Measurements from ENCODE around the gene SP3.

The SP3 gene

DNA sequence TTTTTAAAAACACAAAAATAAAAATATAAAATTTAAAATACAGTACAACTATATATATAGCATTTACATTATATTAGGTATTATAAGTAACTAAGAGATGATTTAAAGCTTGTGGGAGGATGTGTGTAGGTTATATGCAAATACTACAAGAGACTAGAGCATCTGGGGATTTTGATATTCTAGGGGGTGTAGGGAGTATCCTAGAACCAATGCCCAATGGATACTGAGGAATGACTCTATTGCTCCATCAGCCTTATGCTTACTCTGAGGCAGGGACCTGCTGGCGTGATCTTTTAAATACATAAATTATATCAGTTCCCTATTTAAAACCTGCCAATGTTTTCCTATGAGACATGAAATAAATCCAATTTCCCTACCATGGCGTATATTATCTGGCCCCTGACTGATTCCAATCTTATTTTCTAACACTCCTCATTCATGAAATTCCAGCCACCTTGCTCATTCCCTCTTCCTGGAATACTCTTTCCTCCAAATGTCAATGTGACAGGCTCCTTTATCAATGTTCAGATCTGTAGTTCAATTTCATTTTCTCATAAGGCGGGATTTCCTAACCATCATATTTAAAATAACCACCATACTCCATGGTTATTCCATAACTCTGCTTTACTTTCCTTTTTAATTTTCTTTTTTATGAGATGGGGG, 22.2 kb downstream of the SP3 start:
- DNase-seq (ENCODE audit: low spot score), result no peak

DNA sequence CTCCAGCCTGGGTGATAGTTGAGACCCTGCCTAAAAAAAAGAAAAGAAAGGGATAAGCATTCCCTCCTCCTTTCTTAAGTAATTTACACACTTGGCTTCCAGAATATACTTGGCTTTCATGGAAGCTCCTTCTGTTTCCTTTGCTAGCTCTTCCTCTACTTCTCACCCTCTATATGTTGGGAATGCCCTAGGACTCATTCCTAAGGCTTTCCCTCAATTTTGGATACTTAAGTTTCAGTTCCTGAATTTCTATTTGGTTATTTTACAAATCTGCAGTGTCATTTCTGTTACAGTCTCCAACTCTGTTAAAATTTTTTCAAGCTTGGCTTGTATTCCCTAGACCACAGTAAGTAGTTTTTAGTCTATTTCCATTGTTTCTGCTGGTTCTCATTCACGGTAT, 23.6 kb downstream of the SP3 start:
- DNase-seq (ENCODE audit: low spot score), result no peak

- no peak for DNase-seq (ENCODE audit: low spot score)
These were observed 24.8 kb downstream of the SP3 start for GRCh38 chr2:173940208-173941020.

DNA sequence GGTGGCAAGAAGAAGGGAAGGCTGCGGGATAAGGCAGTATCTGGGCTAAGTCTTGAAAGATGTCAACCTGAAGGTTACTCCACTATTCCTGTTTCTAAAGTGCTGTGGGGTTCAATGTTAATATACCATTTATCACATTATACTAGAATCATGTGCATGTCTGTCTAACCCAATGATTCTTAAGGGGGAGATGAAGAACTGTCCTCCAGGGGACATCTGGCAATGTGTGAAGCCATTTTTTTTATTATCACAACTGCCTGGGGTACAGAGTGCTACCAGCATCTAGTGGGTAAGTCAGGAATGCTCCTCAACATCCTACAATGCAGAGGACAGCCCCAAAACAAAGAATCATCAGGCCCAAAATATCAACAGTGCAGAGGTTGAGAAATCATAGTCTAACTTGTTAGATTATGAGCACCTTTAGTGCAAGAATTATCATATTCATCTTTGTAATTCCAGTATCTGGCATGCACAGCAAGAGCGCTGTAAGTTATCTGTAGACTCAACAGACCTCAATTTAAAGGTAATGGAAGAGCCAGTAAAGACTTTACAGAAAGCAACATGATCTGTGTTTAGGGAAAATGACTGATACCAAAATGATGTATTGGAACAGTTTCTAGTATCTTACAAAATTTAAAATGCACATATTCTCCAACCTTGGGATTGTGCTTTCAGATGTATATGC, 26.3 kb downstream of the SP3 start:
- DNase-seq (ENCODE audit: low spot score), result no peak

GRCh38 chr2:173935305-173935704, 29.9 kb downstream of the SP3 start:
- no peak for DNase-seq (ENCODE audit: low spot score)

DNA sequence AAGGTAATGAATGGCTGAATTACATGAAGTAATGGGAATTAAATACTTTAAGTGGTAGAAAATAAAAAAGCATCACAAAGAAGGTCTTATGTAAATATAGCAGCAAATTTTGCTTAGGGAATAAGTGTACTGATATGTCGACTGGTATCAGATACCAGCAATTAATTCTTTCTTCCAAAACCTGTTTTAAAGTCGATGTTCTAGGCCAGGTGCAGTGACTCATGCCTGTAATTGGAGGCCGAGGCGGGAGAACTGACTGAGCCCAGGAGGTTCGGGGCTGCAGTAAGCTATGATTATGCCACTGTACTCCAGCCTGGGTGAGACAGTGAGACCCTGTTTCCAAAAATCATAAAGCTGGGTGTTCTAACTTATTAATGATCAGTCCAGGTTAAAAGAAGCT, 30.3 kb downstream of the SP3 start:
- no peak for DNase-seq (ENCODE audit: low spot score)

GRCh38 chr2:173931751-173932150, 33.4 kb downstream of the SP3 start:
- DNase-seq (ENCODE audit: low spot score), result no peak

DNA sequence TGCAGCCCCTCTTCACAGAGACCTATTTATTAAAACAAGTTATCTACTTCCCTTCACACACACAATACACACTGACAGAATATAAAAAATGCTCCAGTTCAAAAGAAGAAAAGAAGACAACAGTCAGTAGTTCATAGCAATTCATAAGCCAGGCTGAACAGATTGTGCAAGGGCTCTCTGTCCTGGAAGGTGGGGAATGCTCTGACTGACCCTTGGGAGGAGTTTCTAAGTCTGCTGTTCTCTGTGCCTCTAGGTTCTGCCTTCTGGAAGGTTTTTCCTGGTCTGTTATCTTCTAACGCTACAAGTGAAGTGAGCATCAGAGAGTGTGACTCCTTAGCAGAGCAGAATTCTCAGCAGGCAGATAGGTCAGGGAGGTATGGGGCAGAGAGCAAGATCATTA, 35.7 kb downstream of the SP3 start:
- DNase-seq (ENCODE audit: low spot score), result no peak

- DNase-seq (ENCODE audit: low spot score), result no peak
These were observed 38.3 kb downstream of the SP3 start for GRCh38 chr2:173926875-173927274.

- no peak for DNase-seq (ENCODE audit: low spot score)
These were observed 40.9 kb downstream of the SP3 start for GRCh38 chr2:173924285-173924684.

DNA sequence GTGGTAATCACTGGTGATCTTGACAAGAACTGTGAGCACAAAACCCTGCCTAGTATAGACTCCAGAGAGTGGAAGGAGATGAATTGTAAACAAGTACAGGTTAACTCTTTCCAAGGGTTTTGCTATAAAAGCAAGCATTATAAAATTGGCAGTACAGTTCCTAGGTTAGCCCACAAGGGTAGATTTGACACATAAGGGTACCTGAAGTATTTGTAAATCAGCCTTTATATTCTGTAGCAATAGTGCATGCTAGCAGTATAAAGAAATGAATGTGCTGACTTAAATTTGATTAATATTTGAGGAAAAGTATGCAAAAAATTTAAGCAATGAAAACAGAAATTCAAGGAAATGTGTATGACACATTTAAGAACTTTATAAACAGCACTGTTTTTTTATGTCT, 42.4 kb downstream of the SP3 start:
- DNase-seq (ENCODE audit: low spot score), result no peak

GRCh38 chr2:173922068-173922467, 43.1 kb downstream of the SP3 start:
- DNase-seq (ENCODE audit: low spot score), result no peak

DNA sequence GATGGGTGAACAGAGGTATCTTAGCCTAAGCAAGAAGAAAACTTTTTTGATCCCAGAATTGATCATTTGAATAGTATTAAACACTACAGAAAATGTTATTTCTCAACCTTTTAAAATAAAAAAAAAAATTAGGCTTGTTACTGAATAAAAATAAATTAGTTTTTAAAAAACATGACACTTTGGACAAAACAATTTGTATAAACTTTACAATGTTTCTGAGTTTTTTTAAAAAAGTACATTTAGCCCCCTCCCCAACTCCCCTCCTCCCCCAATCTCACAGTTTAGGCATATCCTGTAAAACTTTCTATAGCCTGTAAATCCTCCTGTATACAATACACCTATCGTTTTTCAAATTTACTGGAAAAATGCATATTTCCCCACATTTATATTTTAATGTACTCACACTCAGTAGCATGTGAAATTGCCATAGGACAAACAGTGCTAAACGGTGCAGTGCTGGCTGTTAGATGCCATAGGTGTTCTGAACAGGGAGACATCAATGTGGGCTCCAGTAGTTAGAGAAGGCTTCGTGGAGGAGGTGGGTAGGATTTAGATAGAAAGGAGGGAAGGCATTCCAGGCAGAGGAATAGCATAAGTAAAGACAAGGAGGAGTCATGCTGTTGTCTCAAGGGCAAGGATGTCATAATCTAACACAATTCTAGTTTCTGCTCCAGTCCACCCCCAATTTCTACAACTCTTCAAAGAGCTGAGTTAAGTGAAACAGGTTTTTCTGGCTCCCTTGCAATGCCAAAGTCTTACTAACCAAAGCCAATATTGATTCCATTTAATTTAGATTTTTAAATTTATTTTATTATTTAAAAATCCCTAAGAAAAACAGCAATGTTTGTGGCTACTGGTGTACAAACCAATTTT, 50.9 kb downstream of the SP3 start:
- no peak for DNase-seq (ENCODE audit: low spot score)

DNA sequence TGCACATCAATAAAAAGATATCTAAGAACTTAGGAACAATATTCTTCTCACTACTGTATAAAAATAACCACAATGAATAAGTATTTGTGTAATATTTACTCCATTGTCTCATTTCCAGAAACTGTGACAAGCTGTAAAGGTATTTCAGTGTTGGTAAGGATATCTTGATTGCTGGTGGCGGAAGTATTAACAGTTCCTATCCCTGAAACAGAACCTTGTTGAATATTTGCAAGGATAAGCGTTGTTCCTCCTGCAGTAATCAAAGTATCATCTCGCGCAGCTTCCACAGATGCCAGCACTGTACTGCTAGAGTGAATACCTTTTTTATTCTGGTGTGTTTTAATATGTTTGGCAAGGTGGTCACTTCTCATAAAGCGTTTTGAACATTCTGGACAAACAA, 55.3 kb downstream of the SP3 start:
- no peak for DNase-seq (ENCODE audit: low spot score)

DNA sequence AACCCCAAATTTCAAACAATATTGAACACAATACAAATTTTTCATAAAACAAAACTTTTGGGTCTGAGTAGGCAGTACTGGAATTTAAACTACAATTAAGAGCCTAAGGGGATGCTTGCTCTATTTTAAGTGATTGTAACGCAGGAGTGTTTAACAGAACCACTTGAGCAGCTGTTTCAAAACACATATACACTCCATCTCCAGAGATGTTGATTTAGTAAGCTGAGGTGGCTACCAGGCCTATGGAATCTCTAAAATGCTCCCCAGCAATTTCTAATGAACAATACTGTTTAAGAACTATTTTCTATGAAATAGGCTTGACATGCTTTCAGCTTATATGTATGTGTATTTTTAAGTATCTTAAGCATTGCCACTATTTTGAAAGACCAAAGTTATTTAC, 58.5 kb downstream of the SP3 start:
- no peak for DNase-seq (ENCODE audit: low spot score)

DNA sequence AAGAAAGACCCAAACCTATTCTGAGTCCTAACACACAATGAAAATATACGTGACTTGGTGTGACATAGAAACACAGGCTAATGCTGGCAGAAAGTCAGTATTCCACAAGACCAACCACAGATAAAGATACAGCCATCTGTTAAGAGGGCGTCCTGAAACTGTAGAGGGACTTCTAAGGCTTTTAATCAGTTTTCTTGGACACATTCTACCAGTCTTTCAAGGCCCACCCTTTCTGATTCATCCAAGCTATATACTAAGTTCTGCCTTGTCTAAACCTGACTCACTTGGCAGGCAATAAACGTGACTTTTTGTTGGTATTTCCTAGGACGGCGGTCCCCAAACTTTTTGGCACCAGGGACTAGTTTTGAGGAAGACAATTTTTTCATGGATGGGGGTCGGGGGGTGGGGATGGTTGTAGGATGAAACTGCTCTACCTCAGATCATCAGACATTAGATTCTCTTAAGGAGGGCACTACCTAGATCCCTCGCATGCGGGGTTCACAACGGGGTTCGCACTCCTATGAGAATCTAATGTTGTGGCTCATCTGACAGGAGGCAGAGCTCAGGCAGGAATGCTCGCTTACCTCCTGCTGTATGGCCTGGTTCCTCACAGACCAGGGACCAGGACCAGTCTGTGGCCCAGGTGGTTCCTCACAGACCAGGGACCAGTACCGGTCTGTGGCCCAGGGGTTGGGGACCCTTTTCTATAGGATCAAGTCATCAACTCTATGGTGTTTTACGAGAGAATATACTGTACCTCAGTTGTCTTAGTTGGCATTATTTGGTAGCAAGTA, 61.4 kb downstream of the SP3 start:
- no peak for DNase-seq (ENCODE audit: low spot score)

DNA sequence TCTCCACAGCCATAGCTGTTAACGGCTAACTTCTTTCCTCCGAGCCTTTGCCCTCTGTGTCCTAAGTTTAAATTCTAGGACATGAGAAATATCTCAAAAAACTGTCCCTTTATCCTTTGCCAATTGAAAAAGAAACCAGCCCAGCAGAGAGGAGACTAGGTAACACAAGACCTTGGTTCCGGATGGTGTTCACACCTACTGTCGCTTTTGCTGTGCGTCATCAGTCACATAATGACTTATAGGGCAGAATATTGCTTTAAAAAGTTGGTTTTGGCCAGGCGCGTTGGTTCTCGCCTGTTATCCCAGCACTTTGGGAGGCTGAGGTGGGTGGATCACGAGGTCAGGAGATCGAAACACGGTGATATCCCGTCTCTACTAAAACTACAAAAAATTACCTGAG, 66.2 kb downstream of the SP3 start:
- no peak for DNase-seq (ENCODE audit: low spot score)

DNA sequence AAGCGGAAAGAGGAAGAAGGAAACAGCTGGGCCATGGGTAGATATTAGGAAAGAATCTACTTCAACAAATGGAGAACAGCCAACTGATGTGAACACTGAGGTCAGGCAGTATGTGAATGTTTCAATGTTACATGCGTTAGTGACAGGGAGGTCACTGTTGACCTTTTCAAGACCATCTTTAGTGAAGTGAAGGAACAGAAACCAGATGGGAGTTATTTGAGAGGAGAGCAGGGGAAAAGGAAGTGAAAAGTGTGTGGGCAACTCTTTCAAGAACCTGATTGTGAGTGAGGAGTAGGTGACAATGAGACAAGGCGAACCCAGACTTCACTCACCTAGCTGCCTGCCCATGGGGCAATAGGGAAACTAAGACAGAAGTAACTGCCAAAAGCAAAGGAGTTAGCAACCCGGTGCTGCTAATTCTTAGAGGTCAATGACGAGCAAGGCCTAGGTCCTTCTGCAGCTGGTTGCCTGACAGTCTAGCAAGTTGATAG, 67.0 kb downstream of the SP3 start:
- no peak for DNase-seq (ENCODE audit: low spot score)

DNA sequence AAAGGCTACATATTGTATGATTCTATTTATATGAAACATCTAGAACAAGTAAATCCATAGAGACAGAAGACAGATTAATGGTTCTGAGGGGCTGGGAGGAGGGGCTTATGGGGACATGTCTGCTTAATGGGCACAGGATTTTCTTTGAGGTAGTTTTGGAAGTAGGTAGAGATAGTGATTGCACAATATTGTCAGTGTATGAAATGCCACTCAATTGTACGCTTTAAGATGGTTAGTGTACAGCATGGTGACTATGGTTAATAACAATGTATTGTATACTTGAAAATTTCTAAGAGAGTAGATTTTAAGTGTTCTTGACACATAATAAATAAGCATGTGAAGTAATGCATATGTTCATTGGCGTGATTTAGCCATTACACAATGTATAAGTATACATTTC, 68.4 kb downstream of the SP3 start:
- no peak for DNase-seq (ENCODE audit: low spot score)

DNA sequence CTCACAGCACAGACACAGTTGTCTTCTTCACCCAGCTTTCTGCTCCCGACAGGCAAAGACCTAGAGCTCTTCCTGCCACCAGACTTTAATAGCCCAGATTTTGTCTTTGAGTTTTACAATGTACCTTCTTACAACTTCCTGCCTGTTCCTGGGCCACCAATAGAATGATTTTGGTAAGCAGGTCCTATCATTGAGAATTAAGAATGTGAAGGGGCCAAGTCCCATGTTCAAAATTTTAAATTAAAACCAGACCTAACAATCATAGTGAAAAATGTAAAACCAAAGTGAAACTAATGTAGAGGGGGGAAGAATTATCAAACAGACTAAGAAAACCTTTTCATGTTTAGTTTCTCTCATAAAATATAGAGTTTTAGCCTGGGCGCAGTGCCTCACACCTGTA, 72.8 kb downstream of the SP3 start:
- no peak for DNase-seq (ENCODE audit: low spot score)

DNA sequence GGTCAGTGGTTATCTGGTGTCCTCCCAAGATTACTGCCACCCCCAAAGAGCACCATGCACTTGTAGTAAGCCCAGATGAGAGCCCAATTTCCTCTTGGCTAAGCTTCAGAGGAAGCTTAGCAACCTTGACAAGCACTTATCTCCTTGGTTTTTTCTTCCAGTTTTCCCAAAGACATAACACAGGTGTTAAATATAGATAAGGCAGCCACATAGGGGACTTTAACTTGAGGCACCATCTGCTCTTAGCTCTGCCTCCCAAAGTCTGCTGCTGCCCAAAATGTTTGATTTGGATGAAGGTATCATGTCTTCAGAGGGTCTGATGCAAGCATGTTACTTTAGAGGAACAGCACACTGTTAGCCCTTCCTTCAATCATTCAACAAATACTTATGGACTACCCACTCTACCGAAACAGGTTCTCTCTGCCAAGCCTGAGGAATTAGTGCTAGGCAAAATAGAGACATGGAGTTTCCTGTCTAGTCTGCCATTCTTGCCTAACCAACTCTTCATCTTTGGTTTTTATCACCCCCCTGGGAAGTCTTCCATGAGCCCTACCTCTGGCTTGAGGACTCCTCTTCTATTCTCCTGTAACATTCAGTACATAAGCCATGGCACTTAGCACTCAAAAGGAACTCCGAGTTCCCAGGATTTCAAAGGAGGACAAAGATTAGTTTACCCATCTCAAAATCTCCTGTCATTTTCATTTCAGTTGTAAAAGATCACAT, 73.7 kb downstream of the SP3 start:
- peak; percentile 18 for DNase-seq (ENCODE audit: low spot score)
